HG03039 (cell line): Measurements from ENCODE around the gene TUBB1.
A peak's percentile ranks its signal among the peaks of the same experiment; 100 is the strongest.
"Not testable (repeated sequence)": the region's sequence is repeated elsewhere in the genome, so short reads cannot be mapped to it uniquely, and the experiment has no call there.

ENCODE experiments used
- ATAC-seq: cut with Tn5 transposase; IDR thresholded peaks from one replicate; pipeline ENCODE4 v1.9.1; 2021; ENCODE audit warnings: mild to moderate bottlenecking, moderate library complexity; ENCODE audit not compliant: unreplicated experiment

TUBB1 gene

DNA sequence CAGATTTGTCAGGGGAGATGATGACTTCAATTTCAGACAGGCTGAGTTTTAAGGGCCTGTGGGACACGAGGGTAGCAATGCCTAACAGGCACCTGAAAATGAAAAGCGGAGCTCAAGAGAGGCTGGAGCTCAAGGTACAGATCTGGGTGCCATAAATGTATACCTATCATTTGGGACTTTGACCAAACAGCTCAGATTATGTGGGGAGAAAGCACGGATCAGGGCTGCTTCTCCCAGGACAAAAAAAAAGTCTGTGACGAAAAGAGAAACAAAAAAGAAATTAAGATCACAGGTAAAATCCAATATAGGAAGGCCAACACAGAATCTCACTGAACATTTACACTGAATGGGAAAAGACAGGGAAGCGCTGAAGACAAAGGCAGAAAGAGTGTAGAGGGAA, 21.4 kb downstream of the TUBB1 start:
- no peak for ATAC-seq

DNA sequence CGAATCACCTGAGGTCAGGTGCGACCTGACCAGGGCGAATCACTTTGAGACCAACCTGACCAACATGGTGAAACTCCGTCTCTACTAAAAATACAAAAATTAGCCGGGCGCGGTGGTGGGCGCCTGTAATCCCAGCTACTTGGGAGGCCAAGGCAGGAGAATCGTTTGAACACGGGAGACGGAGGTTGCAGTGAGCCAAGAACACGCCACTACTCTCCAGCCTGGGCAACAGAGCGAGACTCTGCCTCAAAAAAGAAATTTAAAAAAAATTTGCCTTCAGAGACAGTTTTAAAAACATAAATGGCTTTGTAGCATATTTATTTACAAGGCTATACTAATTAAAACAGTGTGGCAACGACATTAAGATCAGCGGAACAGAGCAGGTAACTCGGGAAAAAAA, 22.3 kb downstream of the TUBB1 start:
- not testable (repeated sequence) for ATAC-seq

GRCh38 chr20:59042151-59042795, 23.0 kb downstream of the TUBB1 start, which contains the start of gene PRELID3B:
Gene PRELID3B (minus strand): TSS chr20:59042786. CDS start chr20:59042730, 56 bp downstream.
- peak; percentile 25 for ATAC-seq

GRCh38 chr20:59042796-59043631, 23.8 kb downstream of the TUBB1 start:
- ATAC-seq = peak; percentile 92

GRCh38 chr20:59043698-59044097, 24.5 kb downstream of the TUBB1 start:
- ATAC-seq = no peak

GRCh38 chr20:59044295-59044694, 25.1 kb downstream of the TUBB1 start:
- no peak for ATAC-seq

GRCh38 chr20:59044796-59045195, 25.6 kb downstream of the TUBB1 start:
- no peak for ATAC-seq

- ATAC-seq = no peak
These were observed 27.6 kb downstream of the TUBB1 start for GRCh38 chr20:59046862-59047261.

- ATAC-seq = no peak
These were observed 28.9 kb downstream of the TUBB1 start for GRCh38 chr20:59047938-59048680.

- ATAC-seq = no peak
These were observed 29.4 kb downstream of the TUBB1 start for GRCh38 chr20:59048681-59049030.

DNA sequence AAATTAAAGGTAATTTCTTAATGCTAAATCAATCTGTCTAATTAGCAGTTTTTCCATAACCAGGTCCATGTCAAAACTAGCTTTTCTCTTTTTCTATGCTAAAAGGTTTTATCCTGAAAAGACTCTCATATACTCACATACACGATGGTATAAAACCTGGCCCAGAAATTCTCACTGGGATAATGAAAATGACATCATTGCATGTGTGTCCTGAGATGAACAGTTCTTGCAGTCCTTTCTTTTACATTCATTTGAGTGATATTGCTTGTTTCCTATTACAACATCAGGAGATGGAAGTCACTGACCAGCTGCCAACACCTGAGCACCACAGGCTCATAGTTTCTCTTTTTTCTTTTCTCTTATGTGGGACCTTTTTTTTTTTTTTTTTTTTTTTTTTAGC, 31.2 kb downstream of the TUBB1 start:
- no peak for ATAC-seq

DNA sequence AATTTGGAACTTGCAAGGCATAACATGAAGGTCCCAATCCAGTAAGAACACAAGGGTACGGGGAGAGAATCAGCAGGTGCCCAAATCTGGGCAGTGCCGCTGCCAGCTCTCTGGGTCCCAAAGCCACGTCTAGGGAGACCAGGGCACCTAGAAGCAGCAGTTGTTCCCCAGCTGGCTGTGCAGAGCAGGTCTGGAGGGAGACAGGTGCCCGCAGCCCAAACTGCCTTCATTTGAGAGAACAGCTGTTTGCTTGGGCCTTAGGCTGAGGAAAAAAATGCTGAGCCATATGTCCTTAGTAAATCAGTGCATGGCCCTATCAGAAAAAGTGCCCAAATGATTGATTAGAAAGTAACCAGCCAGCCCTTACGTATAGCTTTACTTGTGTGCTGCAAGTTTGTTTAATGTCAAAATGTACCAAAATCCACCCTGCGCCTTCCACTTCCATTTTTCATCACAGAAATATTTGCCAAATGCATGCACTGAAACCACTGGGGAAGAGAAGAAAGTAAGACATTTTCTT, 32.5 kb downstream of the TUBB1 start:
- no peak for ATAC-seq

GRCh38 chr20:59055302-59055701, 36.1 kb downstream of the TUBB1 start:
- ATAC-seq = no peak

GRCh38 chr20:59062081-59062480, 42.9 kb downstream of the TUBB1 start:
- ATAC-seq = no peak

- ATAC-seq = no peak
These were observed 44.4 kb downstream of the TUBB1 start for GRCh38 chr20:59063358-59064213.

DNA sequence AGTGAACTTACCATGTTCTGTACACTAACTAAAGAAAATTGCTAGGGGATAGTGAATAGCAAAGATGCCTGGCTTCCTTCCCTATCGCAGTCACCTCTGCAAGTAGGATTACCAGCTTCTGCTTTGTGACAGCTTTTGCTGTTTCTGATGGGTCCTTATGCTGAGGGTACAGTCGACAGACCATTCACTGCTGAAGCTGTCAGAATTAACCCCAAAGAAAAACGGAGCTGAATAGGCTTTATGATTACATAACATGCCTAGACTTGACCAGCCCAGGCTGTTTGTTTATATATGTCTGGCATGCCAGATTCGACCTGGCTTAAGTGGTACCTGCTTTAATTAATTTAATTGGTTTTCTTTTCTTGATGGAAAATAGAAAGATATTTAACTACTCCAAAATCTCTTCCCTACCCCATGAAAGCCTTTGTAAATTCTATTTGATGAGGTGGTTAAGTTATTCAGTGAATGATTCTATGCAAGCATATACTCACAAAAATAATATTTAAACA, 45.0 kb downstream of the TUBB1 start:
- ATAC-seq = no peak

GRCh38 chr20:59068534-59068933, 49.3 kb downstream of the TUBB1 start:
- ATAC-seq = no peak

- no peak for ATAC-seq
These were observed 49.8 kb downstream of the TUBB1 start for GRCh38 chr20:59069026-59069425.

DNA sequence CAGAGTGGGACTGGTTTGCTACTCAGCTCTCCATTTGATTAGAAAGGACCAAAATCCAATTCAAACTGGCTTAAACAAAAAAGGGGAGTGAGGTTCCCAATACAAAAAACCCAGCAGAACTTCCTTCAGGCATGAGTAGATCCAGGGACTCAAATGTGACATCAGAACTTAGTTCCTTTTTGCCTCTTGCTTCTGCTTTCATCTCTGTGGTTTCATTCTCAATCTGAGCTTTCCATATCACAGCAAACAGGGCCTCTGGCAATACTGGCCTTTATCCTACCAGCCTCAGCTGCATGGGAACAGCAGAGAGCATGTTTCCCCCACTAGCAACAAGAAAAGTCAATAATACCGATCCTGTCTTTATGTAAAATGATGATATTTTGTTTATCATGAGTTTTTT, 52.0 kb downstream of the TUBB1 start:
- no peak for ATAC-seq

DNA sequence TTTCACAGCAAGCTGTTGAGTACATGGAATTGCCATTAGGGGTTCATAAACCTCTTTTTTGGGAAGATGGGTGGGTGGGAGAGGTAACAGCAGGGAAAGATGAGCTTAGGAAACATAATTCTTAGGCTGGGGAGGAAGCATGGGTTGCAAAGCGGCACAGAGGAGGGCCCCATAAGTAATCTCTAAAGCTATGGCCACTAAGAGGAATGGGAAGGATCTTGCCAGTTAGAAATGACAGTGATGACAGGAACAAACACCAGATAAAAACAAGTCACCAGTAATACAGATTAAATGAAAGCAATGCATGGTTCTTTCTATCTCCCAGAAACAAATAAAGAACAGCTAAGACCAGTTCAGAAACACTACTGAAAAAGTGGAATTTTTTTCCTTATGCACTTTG, 54.4 kb downstream of the TUBB1 start:
- no peak for ATAC-seq
